ENCODE data around the gene MAMDC2.

MAMDC2 gene

DNA sequence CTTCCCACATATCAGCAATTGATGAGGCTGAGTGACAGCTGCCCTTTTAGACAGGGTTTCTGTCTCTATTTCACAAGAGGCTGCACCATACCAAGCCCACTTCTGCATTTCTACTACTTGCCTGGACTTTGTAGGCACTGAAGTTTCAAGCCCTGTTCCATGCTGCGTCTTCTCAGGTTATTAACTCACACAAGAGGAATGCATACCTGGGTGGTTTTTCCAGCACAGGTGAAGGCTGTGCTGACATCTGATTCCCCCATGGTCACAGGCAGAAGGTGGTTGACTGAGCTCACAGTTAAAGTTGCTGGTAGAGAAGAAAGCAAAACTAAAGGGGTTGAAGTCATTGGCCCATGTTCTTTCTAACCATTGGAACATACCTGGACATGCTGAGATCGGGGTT lies 86.6 kb downstream of the MAMDC2 start:
- DNase-seq = no peak

DNA sequence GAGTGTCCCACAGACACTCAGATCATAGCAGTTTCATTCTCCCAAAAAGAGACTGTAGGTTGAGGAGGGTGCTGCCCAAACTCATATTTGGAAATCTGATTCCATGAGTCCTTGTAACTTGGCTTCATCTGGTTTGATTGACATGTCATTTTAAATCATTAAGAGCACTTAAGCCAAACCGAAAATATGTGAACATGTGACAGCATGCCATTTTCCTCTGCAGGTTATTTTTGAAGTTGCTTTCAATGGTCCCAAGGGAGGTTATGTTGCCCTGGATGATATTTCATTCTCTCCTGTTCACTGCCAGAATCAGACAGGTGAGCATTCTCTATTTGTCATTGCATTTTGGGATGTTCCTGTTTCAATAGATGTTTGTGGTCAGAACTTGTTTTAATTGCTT lies 87.6 kb downstream of the MAMDC2 start:
- DNase-seq = no peak

DNA sequence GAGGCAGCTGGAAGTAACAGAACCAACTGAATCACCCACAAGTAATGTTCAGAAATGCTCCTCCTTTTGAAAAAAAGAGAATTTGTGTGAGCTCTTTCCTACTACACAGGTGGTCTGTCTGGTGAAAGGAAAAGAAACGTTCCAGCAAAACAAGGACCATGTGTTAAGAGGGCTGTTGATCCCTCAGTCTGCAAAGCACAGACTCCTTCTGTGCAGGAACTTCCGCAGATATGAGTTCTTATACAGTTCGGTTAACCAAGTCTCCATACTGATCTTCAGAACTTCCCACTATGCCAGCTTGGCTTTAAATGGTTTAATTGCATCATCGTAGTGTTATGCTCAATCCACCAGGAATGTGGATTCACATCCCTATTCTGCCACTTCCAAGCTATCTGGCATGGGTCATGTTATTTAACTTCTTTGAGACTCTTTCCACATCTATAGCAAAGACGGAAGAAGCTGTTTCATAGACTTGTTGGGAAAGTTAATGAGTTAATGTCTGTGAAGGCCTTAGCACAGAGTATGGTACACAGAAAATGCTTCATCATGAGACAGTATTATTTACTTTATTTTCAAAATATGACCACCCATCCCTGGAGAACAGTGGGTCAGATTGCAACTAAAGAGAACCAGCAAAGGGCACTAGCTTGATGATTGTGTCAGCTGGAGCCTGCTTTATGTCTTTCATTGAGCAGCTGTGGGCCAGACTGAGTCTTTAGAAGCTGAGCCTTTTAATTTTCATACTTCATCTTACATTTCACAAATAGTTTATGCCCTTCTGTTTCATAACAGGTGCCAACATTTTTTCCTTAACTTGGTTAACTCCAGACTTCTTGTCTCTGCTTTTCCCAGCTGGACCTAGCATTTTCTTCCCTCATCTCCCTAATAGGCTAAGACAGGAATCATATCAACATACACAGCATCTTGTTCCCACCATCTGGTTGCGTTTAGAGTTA lies 89.9 kb downstream of the MAMDC2 start:
- no peak for DNase-seq

DNA sequence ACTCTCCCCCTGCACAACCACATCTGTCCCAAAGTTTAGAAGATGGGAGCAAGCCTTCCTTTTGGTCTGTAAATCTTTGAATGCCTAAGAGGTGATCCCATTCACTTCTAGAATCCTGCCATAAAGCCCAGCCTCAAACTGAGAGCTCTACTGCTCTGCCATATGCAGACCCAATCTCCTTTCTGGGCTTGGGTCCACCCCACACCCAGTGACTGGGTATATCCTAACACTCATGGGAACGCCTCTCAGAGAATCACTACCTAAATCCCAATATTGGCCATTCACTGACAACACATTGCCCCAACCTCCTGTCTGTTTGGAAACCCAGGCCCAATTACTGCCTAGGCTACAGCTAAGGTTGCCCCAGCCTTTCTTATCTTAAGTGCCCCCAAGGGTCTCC lies 90.7 kb downstream of the MAMDC2 start:
- no peak for DNase-seq

DNA sequence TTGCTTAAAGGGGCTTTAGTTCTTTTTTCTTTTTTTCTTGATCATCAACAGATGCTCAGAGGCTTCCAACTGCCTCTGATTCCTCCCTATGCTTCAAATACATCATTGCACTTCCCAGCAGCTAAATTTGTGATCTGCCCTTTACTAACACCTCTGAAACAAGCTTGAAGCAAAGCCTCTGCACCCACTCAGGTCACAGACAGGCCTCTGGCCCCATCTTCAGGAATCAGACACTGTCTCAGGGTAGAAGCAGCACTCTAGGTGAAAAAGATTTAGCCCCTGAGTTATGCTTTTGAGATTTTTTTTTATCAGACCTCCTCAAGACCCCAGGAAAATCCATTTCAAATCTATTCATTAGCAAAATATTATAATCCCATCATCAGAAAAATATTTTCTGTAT lies 91.5 kb downstream of the MAMDC2 start:
- no peak for DNase-seq

GRCh38 chr9:70136632-70137031 lies 93.0 kb downstream of the MAMDC2 start:
- no peak for DNase-seq

GRCh38 chr9:70137577-70137976 lies 93.9 kb downstream of the MAMDC2 start:
- no peak for DNase-seq

- no peak for DNase-seq
Observed at GRCh38 chr9:70142101-70142500, 98.5 kb downstream of the MAMDC2 start.

- DNase-seq = no peak
Observed at GRCh38 chr9:70143394-70144130, 99.9 kb downstream of the MAMDC2 start.

DNA sequence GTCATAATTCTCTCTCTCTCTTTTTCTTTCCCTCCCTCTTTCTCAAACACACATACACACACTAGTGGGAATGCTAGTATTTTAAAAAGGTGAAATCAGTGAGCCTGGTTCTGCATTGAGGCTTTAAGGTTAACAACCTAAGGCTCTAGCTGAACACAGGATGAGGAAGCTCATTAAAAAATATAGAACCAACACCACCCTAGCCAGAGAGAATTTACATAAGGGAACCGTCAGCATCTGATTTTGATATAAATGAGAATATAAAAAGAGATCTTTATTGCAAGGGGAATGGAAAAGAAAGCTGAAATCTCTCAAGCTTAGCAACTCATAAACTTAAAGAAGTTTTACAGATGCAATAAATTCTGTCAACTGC lies 100.5 kb downstream of the MAMDC2 start:
- DNase-seq = no peak

GRCh38 chr9:70145981-70146380 lies 102.3 kb downstream of the MAMDC2 start:
- no peak for DNase-seq

- DNase-seq = no peak
Observed at GRCh38 chr9:70147196-70147595, 103.5 kb downstream of the MAMDC2 start.

- DNase-seq = no peak
Observed at GRCh38 chr9:70147651-70148050, 104.0 kb downstream of the MAMDC2 start.

- DNase-seq = no peak
Observed at GRCh38 chr9:70152350-70152749, 108.7 kb downstream of the MAMDC2 start.

DNA sequence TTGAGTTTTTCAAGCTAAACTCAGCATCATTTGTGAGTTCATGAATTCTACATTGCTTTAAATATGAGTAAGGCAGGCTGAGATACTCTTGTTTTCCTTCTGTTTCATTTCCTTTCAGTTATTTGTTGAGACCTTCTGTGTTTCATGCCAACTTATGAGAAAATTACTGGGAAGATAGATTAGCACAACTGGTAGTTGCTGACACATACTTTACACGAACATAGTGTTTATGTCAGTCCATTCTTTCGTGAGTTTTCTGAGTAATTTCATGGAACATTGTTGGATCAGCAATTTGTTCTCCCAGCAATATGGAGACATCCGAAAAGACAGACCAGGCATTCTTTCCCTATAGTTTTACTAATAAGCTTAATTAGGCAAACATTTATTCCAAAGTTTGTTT lies 113.1 kb downstream of the MAMDC2 start:
- no peak for DNase-seq

GRCh38 chr9:70159630-70160029 lies 116.0 kb downstream of the MAMDC2 start:
- no peak for DNase-seq

- no peak for DNase-seq
Observed at GRCh38 chr9:70160686-70161600, 117.3 kb downstream of the MAMDC2 start.

GRCh38 chr9:70165006-70165602 lies 121.5 kb downstream of the MAMDC2 start:
- DNase-seq = no peak

- DNase-seq = no peak
Observed at GRCh38 chr9:70168521-70168920, 124.9 kb downstream of the MAMDC2 start.

- no peak for DNase-seq
Observed at GRCh38 chr9:70169222-70169621, 125.6 kb downstream of the MAMDC2 start.

DNA sequence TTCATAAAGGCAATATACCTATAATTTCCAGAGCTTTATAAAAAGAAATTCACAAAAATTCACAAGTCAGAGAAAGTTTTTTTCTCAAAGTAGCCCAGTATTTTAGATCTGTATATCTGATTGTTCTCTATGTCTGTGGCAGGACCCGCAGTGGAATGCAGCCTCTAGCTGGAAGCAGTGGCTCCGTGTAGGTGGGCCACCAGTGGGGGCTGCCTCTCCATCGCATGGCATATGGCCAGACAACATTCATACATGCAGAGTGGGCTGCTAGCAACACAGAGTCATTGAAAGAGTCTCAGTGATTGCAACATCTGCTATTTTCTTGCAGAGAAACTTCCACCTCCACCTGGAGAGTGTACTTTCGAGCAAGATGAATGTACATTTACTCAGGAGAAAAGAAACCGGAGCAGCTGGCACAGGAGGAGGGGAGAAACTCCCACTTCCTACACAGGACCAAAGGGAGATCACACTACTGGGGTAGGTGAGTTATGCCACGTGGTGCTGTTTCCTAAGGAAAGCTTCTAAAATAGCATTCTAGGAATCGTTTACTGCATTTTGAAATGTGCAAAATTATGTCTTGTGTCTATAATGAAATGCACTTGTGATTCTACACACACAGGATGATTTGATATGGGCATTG lies 126.6 kb downstream of the MAMDC2 start:
- peak in 11 of 58 donors; percentile 1 to 40 (median 11) for DNase-seq

Data from anterior cingulate cortex (tissue), 58 donors.